ENCODE data around the gene ACTR1B. TPM values are rescaled to one million over a fixed set of nuclear protein-coding genes. Genes with fewer than 3 reads are reported as not detected.

The ACTR1B gene
- total RNA-seq, 1 experiment from 2014 or later: 58.2 TPM

- TF ChIP-seq USF2 (CRISPR knock-in tag; IDR thresholded peaks at IDR 0.05) (no peak), GTF2I (CRISPR knock-in tag; conservative IDR thresholded peaks at IDR 0.05) (no peak), HMGXB4 (CRISPR knock-in tag; IDR thresholded peaks at IDR 0.05) (peak; percentile 61; the same call in 1 of the 2 replicates), ZNF416 (CRISPR knock-in tag; IDR thresholded peaks at IDR 0.05) (no peak), ZBTB21 (CRISPR knock-in tag; IDR thresholded peaks at IDR 0.05; ENCODE audit: borderline replicate concordance) (no peak; the same call in 1 of the 2 replicates), ATF1 (CRISPR knock-in tag; IDR thresholded peaks at IDR 0.05) (no peak), SMAD3 (CRISPR knock-in tag; IDR thresholded peaks at IDR 0.05; ENCODE audit: borderline replicate concordance) (no peak), E2F1 (CRISPR knock-in tag; IDR thresholded peaks at IDR 0.05) (no peak), ZNF219 (CRISPR knock-in tag; IDR thresholded peaks at IDR 0.05; ENCODE audit: borderline replicate concordance) (no peak), RELA (CRISPR knock-in tag; IDR thresholded peaks at IDR 0.05; ENCODE audit: borderline replicate concordance) (no peak), ELF4 (CRISPR knock-in tag; IDR thresholded peaks at IDR 0.05; ENCODE audit: low read depth) (no peak), TEAD4 (CRISPR knock-in tag; IDR thresholded peaks at IDR 0.05) (no peak), ETV6 (CRISPR knock-in tag; IDR thresholded peaks at IDR 0.05) (peak; percentile 88; the same call in 1 of the 2 replicates), NFATC4 (CRISPR knock-in tag; IDR thresholded peaks at IDR 0.05) (no peak), AFF4 (CRISPR knock-in tag; IDR thresholded peaks at IDR 0.05; ENCODE audit: borderline replicate concordance) (no peak), GABPB1 (CRISPR knock-in tag; IDR thresholded peaks at IDR 0.05) (peak; percentile 59), SP1 (CRISPR knock-in tag; conservative IDR thresholded peaks at IDR 0.05) (no peak; the same call in 1 of the 2 replicates), CREM (CRISPR knock-in tag; IDR thresholded peaks at IDR 0.05) (peak; percentile 17; the same call in 1 of the 2 replicates), SOX15 (CRISPR knock-in tag; IDR thresholded peaks at IDR 0.05) (no peak)
- TF ChIP-seq, protein P1, sequence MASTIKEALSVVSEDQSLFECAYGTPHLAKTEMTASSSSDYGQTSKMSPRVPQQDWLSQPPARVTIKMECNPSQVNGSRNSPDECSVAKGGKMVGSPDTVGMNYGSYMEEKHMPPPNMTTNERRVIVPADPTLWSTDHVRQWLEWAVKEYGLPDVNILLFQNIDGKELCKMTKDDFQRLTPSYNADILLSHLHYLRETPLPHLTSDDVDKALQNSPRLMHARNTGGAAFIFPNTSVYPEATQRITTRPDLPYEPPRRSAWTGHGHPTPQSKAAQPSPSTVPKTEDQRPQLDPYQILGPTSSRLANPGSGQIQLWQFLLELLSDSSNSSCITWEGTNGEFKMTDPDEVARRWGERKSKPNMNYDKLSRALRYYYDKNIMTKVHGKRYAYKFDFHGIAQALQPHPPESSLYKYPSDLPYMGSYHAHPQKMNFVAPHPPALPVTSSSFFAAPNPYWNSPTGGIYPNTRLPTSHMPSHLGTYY (CRISPR knock-in tag; IDR thresholded peaks at IDR 0.05): no peak
- TF ChIP-seq, protein P2, sequence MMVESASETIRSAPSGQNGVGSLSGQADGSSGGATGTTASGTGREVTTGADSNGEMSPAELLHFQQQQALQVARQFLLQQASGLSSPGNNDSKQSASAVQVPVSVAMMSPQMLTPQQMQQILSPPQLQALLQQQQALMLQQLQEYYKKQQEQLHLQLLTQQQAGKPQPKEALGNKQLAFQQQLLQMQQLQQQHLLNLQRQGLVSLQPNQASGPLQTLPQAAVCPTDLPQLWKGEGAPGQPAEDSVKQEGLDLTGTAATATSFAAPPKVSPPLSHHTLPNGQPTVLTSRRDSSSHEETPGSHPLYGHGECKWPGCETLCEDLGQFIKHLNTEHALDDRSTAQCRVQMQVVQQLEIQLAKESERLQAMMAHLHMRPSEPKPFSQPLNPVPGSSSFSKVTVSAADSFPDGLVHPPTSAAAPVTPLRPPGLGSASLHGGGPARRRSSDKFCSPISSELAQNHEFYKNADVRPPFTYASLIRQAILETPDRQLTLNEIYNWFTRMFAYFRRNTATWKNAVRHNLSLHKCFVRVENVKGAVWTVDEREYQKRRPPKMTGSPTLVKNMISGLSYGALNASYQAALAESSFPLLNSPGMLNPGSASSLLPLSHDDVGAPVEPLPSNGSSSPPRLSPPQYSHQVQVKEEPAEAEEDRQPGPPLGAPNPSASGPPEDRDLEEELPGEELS (CRISPR knock-in tag; IDR thresholded peaks at IDR 0.05): peak; percentile 58; the same call in 1 of the 2 replicates
- TF ChIP-seq, protein P3, sequence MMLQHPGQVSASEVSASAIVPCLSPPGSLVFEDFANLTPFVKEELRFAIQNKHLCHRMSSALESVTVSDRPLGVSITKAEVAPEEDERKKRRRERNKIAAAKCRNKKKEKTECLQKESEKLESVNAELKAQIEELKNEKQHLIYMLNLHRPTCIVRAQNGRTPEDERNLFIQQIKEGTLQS (CRISPR knock-in tag; conservative IDR thresholded peaks at IDR 0.05): no peak
- TF ChIP-seq, protein P4, sequence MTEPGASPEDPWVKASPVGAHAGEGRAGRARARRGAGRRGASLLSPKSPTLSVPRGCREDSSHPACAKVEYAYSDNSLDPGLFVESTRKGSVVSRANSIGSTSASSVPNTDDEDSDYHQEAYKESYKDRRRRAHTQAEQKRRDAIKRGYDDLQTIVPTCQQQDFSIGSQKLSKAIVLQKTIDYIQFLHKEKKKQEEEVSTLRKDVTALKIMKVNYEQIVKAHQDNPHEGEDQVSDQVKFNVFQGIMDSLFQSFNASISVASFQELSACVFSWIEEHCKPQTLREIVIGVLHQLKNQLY (CRISPR knock-in tag; IDR thresholded peaks at IDR 0.05): no peak
- TF ChIP-seq, protein P5, sequence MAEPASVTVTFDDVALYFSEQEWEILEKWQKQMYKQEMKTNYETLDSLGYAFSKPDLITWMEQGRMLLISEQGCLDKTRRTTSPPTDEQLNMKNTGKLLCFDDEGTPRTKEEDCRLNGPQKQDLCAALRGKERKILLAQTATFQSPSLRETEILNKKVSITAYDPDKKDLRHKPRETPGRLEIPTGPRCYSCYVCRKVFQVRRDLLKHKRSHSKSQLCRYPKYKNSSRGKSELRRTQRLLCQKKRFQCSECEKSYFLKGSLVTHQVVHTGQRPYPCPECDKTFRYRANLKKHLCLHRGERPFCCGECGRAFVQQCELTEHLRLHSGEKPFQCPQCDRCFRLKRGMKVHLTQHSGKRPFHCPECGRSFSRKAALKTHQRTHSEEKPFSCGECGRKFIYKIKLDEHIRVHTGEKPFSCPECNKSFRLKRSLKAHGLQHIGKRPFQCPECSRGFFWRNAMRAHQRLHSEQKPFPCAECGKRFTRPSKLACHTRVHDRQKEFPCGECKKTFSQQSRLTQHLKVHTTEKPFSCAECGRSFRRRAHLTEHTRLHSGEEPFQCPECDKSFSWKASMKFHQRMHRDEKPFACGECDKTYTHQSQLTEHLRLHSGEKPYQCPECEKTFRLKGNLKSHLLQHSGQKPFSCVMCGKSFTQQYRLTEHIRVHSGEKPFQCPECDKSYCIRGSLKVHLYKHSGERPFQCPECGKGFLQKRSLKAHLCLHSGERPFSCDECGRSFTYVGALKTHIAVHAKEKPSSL (CRISPR knock-in tag; conservative IDR thresholded peaks at IDR 0.05): no peak
Observed at GRCh38 chr2:97645695-97646629, 17.9 kb downstream of the ACTR1B start, which contains the start of gene COX5B (continued).

Measured in WTC11 (cell line).